Fibroblast of skin of left biceps (primary cell): ENCODE data around the gene ASB11.

Experiments
- DNase-seq, 2 experiments: peaks; one replicate each; pipeline ENCODE4 v3.0.0-alpha.2; 2013; ENCODE audit warnings: low read depth in 2 of 2

ASB11 gene

GRCh38 chrX:15315509-15315908 is at the start of gene ASB11:
Gene ASB11, minus strand, starts transcription at chrX:15315640. Its CDS starts 35 bp downstream, at chrX:15315605.
- no peak for DNase-seq

GRCh38 chrX:15359701-15360100 is 44.3 kb upstream of the ASB11 start:
- no peak for DNase-seq

GRCh38 chrX:15358533-15358932 is 43.1 kb upstream of the ASB11 start:
- DNase-seq: no peak

GRCh38 chrX:15356444-15356843 is 41.0 kb upstream of the ASB11 start:
- no peak for DNase-seq

GRCh38 chrX:15350329-15350996 is 35.0 kb upstream of the ASB11 start:
- DNase-seq: no peak

- no peak for DNase-seq
Measured at GRCh38 chrX:15349046-15349445, 33.6 kb upstream of the ASB11 start.

- DNase-seq: no peak
Measured at GRCh38 chrX:15345976-15346375, 30.5 kb upstream of the ASB11 start.

GRCh38 chrX:15344106-15344505 is 28.7 kb upstream of the ASB11 start:
- DNase-seq: no peak

GRCh38 chrX:15343075-15343476 is 27.6 kb upstream of the ASB11 start:
- DNase-seq: no peak

- no peak for DNase-seq
Measured at GRCh38 chrX:15340867-15341266, 25.4 kb upstream of the ASB11 start.

GRCh38 chrX:15336023-15336413 is 20.6 kb upstream of the ASB11 start:
- no peak for DNase-seq

- peak; percentile 88 to 89 for DNase-seq
Measured at GRCh38 chrX:15335135-15336022, 19.9 kb upstream of the ASB11 start, which contains the start of gene PIGA. Gene PIGA, minus strand, starts transcription at chrX:15335523. Its CDS starts 3,593 bp downstream, at chrX:15331930.

- no peak for DNase-seq
Measured at GRCh38 chrX:15334561-15334960, 19.1 kb upstream of the ASB11 start.

GRCh38 chrX:15328821-15329220 is 13.4 kb upstream of the ASB11 start:
- no peak for DNase-seq

- DNase-seq: no peak
Measured at GRCh38 chrX:15328131-15328530, 12.7 kb upstream of the ASB11 start.

GRCh38 chrX:15322472-15322871 is 7.0 kb upstream of the ASB11 start:
- DNase-seq: no peak

GRCh38 chrX:15322072-15322471 is 6.6 kb upstream of the ASB11 start:
- no peak for DNase-seq

- DNase-seq: no peak
Measured at GRCh38 chrX:15321447-15321846, 6.0 kb upstream of the ASB11 start.

- DNase-seq: no peak
Measured at GRCh38 chrX:15320297-15320696, 4.9 kb upstream of the ASB11 start.

GRCh38 chrX:15319075-15319474 is 3.6 kb upstream of the ASB11 start:
- no peak for DNase-seq

GRCh38 chrX:15314472-15314871 is 968 bp downstream of the ASB11 start:
- no peak for DNase-seq

GRCh38 chrX:15311119-15311518 is 4.3 kb downstream of the ASB11 start:
- no peak for DNase-seq

- DNase-seq: peak in 1 of 2 experiments; percentile 9
Measured at GRCh38 chrX:15310117-15310516, 5.3 kb downstream of the ASB11 start.
